HG02588 (cell line): Measurements from ENCODE around the gene IQSEC3.
"Not testable (repeated sequence)": the region's sequence is repeated elsewhere in the genome, so short reads cannot be mapped to it uniquely, and the experiment has no call there.

Experiments
- ATAC-seq: cut with Tn5 transposase; IDR thresholded peaks from one replicate; pipeline ENCODE4 v1.9.1; 2021; ENCODE audit warnings: mild to moderate bottlenecking, moderate library complexity; ENCODE audit not compliant: unreplicated experiment

The IQSEC3 gene

GRCh38 chr12:177336-177979 lies 110.9 kb downstream of the IQSEC3 start:
- no peak for ATAC-seq

GRCh38 chr12:177980-178828 lies 111.6 kb downstream of the IQSEC3 start:
- no peak for ATAC-seq

DNA sequence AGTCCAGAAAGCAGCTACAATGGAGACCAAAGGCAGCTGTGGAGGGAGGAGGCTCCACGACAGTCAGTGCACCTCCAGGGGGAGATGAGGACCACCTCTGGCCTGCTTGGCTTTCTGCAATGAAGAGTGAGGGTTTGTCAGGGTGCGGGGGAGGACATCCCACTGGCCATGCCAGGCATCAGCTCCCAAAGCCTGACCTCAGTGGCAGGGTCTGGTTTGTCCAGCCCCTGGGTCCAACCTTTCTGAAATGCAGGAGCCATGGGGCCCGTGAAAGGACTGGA lies 112.2 kb downstream of the IQSEC3 start:
- no peak for ATAC-seq

DNA sequence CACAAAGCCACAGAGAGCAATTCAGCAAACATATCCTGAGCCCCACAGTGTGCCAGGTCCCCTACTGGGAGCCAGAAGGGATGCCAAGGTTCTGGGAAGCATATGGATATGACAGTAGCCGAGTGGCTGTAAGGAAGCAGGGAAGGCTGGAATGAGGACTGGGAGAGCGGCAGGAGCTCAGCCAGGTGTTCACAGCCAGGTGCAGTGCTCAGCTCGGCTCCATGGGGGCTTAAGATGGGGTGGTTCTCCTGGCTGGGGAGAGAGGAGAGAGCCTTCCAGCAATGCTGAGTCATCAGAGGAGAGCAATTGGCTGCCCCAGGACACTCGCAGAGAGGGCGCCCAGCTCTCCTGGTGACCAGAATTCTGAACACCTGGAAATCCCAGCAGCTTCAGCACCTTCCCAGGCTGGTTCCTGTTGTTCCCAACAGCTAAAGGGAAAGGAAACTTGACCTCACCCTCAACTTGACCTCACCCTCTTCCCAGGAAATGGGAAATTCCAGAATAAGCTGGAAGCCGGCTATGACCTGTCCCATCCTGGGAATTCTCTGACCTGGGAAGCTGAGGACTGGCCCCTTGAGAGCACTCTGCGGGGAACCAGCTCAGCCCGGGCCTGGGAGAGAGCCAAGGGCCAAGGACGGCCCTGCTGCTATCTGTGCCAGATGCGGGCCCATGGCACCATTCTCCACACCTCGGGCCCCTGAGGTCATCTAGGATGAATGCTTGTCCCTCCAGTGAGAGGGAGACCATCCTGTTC lies 112.7 kb downstream of the IQSEC3 start:
- no peak for ATAC-seq

- ATAC-seq = no peak
These were observed 113.3 kb downstream of the IQSEC3 start for GRCh38 chr12:179885-180284.

DNA sequence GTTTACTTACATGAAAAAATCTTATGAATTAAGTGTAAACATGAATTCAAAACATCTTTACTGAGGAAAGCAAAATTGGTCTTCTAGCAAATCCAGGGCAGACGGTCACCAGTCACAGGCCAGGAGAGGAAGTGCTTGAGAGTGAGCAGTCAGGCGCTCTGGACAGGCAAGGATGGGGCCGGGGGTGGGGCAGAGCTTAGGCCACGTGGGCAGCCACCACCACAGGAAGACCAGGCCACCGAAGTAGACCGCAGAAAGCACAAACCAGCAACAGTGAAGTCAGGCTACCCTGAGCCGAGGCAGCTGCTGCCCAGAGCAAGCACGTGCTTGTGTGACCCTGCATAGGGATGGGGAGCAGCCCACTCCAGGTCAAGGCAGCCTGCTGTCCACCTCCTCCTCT lies 113.9 kb downstream of the IQSEC3 start:
- ATAC-seq = no peak

- no peak for ATAC-seq
These were observed 115.4 kb downstream of the IQSEC3 start for GRCh38 chr12:181921-182320.

GRCh38 chr12:182381-182892 lies 115.9 kb downstream of the IQSEC3 start:
- ATAC-seq = no peak

DNA sequence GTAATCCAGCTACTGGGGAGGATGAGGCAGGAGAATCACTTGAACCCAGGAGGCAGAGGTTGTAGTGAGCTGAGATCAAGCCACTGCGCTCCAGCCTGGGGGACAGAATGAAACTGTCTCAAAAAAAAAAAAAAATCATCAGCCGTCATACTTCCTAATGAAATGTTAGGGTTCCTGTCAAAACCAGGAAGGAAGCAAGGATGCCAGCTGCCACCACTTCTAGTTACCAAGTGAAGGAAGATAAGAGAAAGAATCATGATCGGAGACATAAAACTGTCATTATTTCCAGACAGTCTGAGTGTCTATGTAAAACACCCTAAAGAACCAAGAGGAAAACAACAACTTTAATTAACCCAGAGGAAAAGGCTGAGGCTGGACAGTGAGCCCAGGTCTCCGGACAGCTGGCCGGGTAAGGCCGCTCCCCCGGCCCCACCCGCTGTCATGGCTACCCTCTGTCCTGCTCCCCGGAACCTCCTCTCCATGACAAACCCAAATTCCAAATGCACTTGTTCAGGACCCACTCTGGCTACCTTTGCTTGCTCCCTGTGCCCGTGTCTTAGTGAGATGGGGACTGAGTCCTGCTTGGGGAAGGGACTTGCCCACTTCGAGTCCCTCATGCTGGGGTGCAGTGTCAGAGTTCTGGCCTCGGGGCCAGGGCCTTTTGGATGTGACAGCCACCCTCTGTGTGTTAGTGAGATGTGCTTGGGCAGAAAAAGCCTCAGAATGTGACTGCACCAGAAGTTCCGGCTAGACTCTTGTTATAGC lies 118.4 kb downstream of the IQSEC3 start:
- ATAC-seq = no peak

DNA sequence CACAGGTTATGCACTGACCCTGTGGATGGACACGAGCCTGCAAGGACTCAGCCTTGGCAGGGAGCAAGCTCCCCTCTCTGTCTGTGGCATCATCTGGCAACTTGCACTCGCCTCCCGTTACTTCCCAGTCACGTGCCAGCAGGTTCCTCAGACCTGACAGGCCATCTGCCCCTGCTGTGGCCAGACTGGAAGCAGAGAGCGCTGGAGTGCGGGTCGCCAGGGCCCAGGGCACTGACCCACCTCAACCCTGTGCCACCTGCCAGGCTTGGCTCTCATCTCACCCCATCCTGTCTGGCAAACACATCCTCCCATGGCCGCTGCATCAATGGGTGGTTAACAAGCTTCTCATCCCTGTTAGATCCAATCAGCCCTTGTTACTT lies 119.0 kb downstream of the IQSEC3 start:
- no peak for ATAC-seq

GRCh38 chr12:186006-186625 lies 119.5 kb downstream of the IQSEC3 start:
- ATAC-seq = no peak

DNA sequence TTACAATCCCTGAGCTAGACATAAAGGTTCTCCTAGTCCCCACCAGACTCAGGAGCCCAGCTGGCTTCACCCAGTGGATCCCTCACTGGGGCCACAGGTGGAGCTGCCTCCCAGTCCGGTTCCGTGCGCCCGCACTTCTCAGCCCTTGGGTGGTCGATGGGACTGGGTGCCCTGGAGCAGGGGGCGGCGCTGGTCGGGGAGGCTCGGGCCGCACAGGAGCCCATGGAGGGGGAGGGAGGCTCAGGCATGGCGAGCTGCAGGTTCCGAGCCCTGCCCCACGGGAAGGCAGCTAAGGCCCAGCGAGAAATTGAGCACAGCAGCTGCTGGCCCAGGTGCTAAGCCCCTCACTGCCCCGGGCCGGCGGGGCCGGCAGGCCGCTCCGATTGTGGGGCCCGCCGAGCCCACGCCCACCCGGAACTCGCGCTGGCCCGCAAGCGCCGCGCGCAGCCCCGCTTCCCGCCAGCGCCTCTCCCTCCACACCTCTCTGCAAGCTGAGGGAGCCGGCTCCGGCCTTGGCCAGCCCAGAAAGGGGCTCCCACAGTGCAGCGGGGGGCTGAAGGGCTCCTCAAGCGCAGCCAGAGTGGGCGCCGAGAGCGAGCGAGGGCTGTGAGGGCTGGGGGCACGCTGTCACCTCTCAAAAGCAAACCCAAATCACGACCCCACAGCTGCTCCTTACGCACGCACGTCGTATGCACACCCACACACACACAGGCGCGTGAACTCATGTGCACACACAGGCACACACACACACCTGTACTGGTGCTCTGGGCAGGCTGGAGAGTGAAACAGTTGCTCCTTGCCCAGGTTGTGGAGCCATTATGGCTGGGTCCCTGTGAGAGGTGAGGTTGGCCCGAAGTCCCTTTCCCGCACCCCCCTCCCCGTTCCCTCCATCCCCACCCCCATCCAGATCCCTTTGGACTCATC lies 121.7 kb downstream of the IQSEC3 start:
- ATAC-seq = not testable (repeated sequence)

DNA sequence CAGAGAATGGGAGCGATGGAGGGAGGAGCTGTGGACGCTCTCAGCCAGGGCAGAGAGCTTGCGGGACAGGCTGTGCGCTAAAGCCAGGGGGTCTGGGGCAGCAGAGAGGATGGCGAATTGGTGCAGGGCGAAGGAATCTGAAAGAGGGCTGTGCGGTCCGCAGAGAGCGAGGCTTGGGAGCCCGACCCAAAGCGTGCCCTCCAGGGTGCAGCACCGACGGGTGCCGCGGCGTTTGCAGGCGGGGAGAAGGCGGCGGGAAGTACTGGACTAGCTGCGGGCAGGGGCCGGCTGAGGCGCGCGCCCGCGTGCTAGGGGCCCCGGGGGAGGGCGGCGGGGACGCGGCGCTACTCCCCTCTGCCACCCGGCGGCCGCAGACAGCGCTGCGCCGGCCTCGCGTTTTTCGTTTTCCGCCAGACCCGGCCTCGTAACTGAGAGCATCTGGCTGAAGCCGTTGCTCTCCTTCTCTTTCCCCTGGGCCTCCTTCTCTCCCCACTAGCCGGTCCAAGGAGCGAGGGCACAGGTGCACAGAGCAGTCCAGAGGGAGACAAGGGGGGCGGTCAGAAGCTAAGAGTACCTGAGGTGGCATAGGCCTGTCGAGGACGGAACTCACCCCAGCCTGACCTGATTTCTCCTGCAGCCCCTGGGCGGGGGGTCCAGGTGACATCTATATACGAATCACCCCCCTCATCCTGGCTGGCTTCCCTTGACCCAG lies 122.5 kb downstream of the IQSEC3 start:
- no peak for ATAC-seq

DNA sequence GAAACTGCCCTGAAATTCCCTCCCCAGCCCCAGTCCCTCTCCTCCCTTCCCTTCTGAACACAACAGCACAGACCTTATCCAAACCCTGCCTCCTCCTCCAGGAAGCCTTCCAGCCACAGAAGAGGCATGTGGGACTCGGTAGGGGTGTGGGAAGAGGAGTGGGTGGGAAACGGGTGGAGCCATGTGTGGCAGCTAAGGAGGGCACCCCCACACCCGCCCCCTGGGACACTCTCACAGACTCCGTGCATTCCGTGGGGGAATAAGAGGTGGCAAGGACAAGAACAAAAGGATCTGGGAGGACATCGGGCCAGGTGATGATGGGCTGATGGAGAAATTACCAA lies 123.0 kb downstream of the IQSEC3 start:
- ATAC-seq = no peak

DNA sequence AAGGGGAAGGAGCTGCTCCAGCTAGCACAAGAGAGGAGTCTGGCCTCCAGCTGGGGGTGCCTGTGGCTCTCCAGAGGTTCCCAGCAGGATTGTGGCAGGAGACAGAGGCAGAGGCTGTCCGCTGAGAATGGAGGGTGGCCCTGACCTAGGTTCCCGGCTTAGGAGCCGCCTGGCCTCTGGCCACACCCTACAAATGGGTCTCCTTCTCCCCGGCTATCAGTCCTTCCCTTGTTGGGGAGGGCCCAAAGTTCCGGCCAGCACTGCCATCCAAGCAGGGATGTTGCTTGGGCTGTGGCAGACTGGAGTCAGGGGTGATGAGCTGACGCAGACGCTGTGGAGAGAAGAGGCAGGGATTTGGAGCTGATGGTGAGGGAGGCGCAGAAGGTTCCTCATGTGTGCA lies 124.3 kb downstream of the IQSEC3 start:
- ATAC-seq = no peak

DNA sequence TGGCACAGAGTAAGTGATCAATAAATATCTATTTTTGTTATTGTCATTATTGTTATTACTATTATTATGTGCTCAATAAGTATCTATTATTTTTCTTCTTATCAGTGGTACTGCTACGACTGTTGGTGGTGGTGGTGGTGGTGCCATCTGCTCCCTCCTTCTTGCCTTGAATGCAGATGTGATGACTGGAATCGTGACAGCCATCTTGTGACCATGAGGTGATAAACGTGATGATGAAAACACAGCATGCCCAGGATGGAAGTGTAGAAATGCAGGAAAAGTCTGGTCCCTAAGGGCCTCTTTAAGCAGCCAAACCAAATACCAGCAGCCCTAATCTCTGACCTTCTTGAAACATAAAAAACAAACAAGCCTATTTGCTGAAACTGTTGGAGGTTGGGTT lies 125.0 kb downstream of the IQSEC3 start:
- ATAC-seq = no peak

- ATAC-seq = no peak
These were observed 126.7 kb downstream of the IQSEC3 start for GRCh38 chr12:193261-193660.

DNA sequence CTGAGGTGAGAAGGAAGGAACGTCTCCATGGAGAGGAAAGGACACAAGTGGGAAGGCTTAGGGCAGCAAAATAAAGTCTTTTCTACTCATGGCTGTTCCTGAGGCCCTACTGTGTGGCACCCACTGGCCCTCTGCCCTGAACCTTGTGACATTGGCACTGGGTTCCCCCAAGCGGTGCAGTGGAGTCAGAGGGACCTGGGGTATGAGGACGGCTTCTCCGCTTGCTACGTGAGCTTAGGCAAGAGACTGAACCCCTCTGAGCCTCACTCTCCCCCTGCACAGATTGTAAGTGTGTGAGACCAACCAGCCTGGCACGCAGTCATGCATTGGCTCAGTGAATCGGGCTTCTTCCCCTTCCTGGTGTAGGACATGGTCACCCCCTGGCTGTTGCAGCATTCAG lies 127.7 kb downstream of the IQSEC3 start:
- no peak for ATAC-seq

DNA sequence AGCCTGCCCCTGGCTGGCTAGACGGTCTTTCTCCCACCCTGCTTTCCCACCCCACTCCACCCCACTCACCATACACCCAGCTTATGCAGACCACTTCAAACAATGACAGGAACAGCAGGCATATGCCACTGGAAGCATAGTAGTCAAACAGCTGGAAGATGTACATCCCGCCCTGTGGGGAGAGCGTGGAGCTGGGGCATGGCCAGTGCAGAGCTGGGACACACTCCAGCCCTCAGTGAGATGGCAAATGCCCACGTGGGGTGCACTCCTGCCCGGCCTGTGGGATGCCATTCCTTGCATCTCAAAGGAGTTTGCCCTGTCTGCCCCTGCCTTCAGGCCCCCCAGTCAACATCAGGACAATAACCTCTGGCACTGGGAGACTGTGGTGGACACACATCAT lies 128.6 kb downstream of the IQSEC3 start:
- ATAC-seq = no peak
